Dermis blood vessel endothelial cell (primary cell): ENCODE measurements around the gene NOC3L. TPM values are rescaled to one million over a fixed set of nuclear protein-coding genes. Genes with fewer than 3 reads are reported as not detected.
"Not testable (repeated sequence)": the region's sequence is repeated elsewhere in the genome, so short reads cannot be mapped to it uniquely, and the experiment has no call there.

Experiments
- DNase-seq: peaks from one replicate; pipeline ENCODE4 v3.0.0; 2010
- total RNA-seq: library from RNA; depleted of rRNA; stranded (reverse); fragments of >200 nt; gene quantifications from 2 replicates; pipeline ENCODE4 v1.2.3, GENCODE V29; 2014

Gene NOC3L, protein sequence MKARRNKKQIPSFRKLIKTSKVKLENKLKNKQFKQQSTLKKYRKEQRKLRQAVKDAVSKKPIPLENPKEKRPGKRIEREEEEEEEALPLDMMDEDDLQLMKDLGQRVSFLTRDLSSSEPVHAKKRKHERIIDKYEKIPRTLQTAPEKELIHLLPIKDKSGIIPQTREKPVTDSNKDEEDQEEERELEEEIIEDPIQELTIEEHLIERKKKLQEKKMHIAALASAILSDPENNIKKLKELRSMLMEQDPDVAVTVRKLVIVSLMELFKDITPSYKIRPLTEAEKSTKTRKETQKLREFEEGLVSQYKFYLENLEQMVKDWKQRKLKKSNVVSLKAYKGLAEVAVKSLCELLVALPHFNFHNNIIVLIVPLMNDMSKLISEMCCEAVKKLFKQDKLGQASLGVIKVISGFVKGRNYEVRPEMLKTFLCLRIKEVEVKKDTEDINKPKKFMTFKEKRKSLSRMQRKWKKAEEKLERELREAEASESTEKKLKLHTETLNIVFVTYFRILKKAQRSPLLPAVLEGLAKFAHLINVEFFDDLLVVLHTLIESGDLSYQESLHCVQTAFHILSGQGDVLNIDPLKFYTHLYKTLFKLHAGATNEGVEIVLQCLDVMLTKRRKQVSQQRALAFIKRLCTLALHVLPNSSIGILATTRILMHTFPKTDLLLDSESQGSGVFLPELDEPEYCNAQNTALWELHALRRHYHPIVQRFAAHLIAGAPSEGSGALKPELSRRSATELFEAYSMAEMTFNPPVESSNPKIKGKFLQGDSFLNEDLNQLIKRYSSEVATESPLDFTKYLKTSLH
- 30.8 and 32.9 TPM in 2 replicates for total RNA-seq

DNA sequence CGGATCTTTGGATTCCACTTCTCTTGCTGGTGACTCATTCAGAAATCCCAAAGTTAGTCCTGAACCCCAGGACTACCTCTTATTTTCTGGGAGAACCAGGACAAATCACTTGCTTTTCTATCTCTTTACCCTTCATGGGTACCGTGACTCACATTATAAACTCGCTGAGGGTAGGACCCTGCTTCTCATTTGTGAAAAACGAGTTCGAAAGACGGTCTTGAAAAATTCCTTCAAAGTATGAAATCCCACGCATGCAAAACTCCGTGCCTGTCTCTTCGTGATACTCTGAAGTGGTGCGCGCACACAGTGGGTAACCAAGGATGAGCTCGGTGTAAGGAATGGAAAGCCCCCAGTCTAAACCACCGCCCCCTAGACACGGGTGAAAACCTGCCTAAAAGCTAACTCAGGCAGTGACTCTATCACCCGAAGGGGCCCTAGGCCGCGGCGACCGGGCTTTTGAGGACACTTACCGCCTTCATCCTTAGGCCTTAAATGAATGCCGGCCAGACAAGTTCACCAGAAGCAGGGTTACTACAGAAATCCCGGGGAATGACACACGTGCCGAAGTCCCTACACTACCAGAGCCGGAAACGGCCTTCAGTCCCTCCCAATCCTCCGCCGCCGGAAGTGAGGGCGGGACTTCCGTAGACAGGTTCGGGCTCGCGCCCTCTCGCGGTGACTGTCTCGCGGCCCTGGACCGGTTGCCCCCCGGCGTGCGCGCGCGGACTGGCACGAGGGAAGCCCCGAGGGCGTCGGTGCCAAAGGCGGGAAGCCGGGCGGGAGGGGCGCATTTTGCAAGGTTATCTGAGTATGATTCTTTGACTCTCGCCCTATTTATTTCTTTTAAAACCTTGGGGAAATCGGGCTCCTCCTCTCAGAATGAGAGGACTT lies at the start of gene NOC3L:
Gene NOC3L (minus strand): TSS at position 580 of the 891 bp plus-strand sequence. CDS start 101 bp downstream, at position 479.
- peak; percentile 97 for DNase-seq

DNA sequence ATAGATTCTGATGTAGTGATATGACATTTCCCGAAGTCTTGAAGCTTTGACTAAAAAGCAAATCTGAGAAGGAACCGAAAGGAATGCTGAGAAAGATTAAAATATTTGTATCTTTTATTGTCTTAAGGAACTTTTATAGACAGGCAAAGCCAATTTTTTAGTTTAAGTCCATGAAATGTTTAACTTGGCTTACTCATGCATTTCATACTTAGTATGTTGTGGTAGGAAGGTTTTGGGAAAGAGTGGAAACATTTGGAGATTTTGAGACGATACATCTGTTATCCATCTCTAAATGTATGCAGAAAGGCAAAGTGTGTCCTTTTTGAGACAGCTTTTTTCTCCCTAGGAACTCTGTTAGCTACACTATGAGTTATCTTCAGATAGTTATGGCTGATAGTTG lies 49.7 kb upstream of the NOC3L start:
- no peak for DNase-seq

DNA sequence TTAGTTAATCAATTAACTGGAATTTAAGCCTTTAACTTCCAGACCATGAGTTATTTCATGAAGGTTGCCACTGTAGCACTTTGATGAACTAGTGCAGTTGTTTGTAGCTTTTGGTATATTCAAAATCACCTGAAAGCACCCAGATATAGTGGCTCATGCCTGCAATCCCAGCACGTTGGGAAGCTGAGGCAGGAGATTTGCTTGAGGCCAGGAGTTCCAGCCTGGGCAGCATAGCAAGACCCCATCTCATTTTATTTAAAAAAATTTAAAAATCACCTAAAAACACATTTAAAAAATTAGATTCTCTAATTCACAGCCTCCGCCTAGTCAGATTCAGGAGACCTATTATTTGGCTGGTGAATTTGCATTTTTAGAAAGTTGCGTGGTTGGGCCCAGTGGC lies 48.6 kb upstream of the NOC3L start:
- no peak for DNase-seq

DNA sequence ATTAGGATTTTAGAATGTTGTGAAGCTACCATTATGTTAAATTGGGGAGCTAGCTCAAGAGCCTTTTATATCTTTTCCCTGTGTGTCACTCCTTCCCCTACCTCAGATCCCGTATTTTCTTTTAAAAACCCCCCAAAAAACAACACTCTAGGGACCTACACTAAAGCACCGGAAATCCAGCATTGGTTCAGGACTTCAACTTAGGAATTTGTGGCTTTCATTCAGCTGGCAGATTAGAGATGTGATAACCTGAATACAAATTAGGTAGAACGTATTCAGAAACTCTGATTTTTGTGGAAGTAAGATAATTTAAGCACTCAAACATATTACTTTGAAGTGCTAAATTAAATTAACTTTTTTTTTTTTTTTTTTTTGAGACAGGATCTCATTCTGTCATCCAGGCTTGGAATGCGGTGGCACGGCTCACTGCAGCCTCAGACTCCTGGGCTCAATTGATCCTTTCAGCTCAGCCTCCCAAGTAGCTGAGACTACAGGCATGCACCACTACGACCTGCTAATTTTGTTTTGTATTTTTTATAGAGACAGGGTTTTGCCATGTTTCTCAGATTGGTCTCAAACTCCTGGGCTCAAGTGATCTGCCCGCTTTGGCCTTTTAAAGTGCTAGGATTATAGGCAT lies 46.4 kb upstream of the NOC3L start:
- peak; percentile 32 for DNase-seq

DNA sequence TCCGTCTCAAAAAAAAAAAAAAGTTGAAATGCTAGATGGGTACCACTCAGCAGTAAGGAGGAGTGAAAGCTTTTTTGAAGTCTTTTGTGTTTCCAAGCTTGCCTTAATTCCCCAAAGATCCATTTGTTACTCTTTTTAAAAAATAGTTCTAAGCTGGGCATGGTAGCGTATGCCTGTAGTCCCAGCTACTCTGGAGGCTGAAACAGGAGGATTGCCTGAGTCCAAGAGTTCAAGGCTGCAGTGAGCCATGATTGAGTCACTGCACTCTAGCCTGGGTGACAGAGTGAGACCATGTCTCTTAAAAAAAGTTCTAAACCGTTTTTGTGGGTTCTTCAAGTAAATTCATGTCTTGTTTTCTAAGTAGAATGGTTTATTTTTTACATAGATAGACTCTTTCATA lies 44.9 kb upstream of the NOC3L start:
- no peak for DNase-seq

DNA sequence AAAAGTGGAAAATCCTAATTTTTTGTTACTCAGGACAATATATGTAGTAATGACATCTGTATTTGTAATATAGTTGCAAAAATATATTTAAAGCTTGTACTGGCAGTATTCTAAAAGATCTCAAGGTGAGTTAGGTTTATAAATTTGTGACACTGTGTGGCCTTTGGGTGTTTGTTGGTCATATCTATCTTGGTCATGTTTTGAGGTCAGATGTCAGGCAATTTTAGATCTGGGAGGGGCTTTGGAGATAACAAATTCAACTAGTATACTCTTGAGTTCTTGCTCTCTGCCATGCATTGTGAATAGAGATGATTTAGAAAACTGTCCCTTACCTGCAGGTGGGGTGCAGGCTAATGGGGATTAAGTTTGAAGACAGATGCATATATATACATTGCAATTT lies 42.7 kb upstream of the NOC3L start:
- DNase-seq: no peak

DNA sequence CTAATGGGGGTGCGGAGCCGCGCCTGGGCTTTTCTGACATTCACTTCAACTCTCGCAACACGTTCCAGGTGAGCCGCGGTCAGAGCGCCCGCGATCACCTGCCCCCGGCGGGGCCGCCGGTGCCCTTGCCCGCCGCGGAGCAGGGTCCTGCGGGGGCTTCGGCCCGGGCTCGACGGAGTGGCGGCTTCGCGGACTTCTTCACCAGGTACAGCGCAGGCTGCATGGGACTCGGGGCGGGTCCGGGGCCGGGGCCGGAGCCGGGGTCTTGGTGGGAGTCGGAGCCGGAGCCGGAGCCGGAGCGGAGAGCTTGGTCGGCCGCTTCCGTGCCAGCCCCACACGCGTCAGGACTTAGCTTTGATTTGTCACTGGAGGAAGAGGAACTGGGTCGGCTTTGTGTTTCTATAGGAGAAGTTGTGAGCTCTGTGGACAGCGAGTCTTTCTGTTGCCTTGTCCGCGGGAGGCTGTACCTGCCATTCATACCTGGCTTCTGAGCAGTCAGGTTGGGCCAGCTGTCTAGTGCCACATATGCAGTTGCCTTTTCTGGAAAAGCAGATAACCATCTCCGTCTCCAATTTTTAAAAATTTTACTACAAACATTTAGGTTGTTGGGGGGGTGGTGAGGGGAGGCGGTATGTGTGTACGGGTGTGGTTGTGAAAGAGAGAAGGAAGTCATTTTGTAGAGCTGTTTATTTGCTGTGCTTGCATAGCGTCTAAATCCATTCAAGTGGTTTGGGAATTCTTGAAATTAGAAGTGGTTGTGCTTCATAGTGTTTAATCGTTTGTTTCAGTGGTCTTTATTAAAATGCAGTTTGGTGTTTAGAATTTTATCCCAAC lies 40.9 kb upstream of the NOC3L start:
- peak; percentile 87 for DNase-seq

DNA sequence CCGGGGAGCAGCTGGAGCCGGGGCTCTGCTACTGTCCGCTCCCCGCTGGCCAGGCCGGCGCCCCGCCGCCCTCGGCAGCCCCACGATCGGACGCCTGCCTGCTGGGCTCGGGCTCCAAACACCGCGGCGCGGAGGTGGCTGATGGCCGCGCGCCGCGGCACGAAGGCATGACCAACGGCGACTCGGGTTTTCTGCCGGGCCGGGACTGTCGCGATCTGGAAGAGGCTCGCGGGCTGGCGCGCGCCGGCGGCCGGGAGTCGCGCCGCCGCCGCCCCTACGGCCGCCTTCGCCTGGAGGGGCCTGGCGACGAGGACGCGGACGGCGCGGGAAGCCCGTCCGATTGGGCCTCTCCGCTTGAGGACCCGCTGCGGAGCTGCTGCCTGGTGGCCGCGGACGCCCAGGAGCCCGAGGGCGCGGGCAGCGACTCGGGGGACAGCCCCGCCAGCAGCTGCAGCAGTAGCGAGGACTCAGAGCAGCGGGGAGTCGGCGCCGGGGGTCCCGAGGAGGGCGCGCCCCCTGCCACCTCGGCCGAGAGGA lies 40.2 kb upstream of the NOC3L start:
- DNase-seq: peak; percentile 56

DNA sequence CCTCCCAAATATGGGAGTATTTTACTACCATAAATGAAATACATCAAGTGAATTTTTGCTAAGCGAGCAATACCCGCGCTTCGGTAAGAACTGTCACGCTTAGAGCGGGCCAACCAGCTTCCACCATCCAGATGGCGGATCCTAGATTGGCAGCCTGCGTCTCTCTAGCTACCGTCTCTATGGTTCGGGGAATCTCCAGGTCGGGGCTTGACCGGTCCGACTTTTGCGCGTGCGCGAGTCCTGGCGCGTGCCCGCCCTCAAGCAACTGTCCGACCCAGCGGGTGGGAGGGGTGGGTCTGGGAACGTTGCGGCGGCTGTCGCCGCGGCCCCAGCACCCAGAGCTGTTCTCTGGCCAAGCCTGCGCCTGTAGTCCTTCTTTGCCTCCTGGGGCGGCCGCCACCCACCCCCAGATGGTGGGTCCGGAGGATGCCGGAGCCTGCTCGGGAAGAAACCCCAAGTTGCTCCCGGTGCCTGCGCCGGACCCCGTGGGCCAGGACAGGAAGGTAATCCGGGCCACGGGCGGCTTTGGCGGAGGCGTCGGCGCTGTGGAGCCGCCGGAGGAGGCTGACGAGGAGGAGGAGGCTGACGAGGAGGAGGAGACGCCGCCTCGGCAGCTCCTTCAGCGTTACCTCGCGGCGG lies 39.6 kb upstream of the NOC3L start, which contains the start of gene TBC1D12:
Gene TBC1D12 (plus strand): TSS at position 338 of the 639 bp plus-strand sequence. CDS start 73 bp downstream, at position 411.
- DNase-seq: peak; percentile 99

DNA sequence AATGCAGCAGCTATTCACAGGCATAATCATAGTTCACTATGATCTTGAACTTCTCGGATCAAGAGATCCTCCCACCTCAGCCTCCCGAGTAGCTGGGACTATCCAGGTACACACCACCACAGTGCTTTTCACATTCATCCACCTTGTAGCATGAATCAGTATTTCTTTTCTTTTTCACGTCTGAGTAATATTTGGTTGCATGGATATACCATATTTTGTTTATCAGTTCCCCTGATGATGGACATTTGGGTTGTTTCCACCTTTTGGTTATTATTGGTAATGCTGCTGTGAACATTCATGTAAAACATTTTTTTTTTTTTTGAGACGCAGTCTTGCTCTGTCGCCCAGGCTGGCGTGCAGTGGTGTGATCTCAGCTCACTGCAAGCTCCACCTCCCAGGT lies 36.0 kb upstream of the NOC3L start:
- DNase-seq: no peak

DNA sequence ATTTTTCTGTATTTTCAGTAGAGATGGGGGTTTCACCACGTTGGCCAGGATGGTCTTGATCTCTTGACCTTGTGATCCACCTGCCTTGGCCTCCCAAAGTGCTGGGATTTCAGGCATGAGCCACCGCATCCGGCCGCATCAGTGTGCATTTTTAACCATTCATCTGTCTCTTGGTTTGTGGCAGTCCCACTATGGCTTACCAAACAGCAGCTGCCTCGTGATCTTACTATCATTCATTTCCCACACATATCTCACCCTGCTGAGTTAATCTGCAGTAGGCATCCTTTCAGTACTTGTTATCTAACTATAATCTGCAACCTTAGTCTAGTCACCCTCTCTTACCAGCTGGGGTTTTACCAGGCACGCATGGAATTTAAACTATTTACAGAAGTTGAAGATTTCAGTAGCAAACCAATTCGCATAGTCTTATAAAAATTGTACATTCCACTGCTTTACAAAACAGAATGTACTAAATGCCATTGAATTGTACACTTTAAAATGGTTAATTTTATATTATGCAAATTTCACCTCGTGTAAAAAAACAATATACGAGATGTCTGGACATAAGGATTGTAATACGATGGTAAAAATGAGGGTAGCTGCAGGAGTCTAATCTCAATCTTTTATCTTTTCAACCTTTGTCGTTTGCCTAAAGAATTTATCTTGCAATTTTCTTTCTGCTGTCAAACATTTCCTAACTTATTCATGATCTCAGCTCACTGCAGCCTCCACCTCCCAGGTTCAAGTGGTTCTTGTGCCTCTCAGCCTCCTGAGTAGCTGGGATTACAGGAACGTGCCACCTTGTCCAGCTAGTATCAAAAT lies 35.0 kb upstream of the NOC3L start:
- DNase-seq: no peak

DNA sequence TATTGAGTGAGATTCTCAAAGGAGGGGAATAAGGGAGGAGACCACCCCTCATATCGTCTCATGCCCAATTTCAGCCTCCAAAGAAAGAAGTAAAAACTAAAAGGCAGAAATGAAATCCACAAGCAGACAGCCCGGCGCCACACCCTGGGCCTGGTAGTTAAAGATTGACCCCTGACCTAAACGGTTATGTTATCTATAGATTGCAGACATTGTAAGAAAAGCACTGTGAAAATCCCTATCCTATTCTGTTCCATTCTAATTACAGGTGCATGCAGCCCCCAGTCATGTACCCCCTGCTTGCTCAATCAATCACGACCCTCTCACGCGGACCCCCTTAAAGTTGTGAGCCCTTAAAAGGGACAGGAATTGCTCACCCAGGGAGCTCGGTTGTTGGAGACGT lies 29.4 kb upstream of the NOC3L start:
- not testable (repeated sequence) for DNase-seq

DNA sequence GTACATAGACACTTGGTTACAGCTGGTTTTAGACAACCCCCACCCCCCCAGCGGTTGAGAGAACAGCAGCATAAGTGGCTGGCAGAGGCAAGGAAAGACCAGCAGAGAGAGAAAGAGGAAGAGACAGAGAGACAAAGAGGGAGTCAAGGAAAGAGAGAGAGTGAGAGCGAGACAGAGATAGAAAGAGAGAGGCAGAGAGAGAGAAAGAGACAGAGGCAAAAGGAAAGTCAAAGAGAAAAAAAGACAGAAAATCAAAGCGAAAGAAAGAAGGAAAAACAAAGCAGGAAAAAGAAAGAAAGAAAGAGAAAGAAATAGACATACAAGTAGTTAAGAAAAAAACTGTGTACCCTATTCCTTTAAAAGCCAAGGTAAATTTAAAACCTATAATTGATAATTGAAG lies 23.0 kb upstream of the NOC3L start:
- not testable (repeated sequence) for DNase-seq

DNA sequence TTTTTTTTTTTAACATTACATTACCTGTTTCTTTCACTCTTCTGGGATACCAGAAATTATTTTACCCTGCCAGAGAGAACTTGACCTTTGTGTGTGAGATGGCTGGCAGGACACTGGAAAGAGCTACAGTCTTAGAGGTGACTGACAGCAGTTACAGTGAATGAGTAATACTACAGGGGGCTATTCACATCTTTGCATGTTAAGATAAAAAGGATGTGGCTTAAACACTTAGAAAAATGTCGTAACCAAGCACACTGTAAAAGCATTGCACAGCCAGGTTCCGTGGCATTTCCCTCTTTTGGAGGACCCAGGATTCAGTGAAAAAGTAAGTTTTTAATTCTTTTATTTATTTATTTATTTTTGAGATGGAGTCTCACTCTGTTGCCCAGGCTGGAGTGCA lies 20.8 kb upstream of the NOC3L start:
- no peak for DNase-seq

DNA sequence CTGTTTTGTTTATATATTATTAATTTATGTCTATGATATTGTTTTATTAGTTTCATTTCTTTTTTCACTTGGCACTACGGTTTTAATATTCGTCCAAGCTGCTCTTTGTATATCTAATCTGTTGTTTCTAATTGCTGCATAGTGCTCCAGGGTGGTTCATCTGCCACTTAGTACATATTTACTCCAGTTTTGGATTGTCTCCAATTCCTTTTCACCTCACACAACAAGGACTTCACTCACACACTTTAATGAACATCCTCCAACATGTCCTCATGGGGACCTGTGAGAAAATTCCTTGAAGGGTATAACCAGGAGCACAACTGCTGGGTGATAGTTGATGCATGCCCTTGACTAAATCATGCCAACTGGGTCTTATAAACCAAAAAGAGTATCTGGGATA lies 14.1 kb upstream of the NOC3L start:
- DNase-seq: no peak

DNA sequence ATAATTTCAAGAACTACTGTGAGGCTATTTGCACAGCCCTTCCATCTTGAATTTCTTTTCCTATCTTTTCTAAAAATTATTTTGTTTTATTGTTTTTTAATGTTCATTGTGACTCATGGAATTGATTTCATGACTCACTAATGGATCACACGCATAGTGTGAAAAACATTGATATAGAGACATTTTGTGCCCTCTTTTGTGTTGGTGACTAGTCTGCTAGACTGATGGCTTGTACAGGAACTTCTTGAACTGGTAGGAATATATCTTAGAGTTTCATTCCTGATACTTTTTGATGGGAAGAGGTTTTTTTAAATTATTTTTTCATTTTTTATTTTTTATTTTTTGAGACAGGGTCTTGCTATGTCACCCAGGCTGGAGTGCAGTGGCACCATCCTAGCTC lies 12.6 kb upstream of the NOC3L start:
- no peak for DNase-seq

DNA sequence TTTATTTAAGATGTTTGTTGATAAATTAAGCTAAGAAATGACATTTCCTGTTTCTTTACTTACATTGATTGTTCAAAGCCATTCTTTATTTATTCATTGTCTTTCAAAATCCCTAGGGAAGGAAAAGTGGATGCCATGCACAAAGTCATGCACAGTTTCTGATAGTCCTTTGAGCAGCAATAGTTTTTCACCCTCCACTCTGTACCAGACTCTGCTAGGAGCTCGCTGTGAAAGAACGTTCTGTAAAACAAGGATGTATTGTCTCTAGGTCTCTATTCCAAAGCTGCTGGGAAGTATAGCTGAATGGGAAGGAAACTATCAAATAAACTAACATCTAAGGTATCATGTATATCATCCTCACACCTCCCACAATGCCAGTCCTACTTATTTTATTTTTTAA lies 7.8 kb upstream of the NOC3L start:
- DNase-seq: no peak

DNA sequence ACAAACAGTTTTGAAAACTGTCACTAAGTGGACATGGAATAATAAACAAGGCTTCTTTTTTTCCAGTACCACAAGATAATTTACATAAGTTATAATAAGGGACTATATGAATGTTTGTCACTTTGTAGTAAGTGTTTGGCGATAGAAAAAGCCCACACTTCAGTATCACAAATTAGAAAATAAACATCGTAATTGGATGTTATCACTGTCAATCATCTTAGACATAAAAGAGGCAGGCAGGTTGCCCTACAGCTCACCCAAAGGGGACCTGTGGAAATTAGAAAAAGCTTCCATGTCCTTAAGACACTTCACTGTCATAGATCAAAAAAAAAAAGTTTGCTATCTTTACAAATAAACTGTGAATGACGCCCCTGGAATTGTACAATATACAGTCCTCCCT lies 3.6 kb upstream of the NOC3L start:
- no peak for DNase-seq

DNA sequence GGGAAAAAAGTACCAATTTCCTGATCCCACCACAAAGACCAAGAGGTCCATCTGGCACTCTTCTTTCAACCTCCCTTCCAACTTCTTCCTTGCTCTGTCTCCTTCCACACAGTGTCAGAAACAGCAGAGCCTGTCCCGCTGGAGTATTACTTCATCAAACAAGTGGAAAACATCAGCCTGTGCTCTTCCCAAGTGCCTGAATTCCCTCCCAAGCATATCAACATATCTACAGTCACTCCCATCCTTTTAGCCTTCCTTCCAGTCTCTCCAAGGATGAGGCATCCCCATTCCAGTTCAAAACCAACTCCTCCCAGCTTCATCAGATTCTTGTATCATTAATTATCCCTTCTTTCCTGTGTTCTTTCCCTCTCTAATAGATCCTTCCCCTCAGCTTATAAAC lies 1.7 kb upstream of the NOC3L start:
- no peak for DNase-seq

DNA sequence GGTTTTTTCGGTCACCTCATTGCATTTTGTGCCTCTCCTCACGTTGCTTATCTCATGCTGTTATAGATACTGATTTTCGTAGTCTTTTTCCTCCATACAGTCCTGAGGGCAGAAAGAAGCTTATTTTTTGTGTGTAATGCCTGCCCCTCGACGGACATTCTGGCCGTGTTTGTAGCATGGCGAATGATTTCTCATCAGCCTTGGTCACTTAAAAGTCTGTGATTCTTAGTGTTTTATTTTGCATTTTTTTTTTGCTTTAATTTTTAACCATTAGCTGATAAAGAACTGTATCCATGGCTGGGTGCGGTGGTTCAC lies 469 bp upstream of the NOC3L start:
- no peak for DNase-seq
